GM18505 (cell line): ENCODE data around the gene ATP1A2.

Experiments used
- ATAC-seq: cut with Tn5 transposase; IDR thresholded peaks from one replicate; pipeline ENCODE4 v1.9.1; 2021; ENCODE audit not compliant: unreplicated experiment
- POLR2A ChIP-seq: IDR thresholded peaks from 4 replicates; pipeline ENCODE4 v1.6.1; 2011; ENCODE audit warnings: borderline replicate concordance; ENCODE audit not compliant: insufficient read depth, insufficient read length; ENCODE audit errors: extremely low read depth

Gene ATP1A2

GRCh38 chr1:160115545-160116282 lies at the start of gene ATP1A2:
Gene ATP1A2, plus strand, starts transcription at chr1:160115759. Its CDS starts 103 bp downstream, at chr1:160115862.
- TF ChIP-seq POLR2A: no peak
- no peak for ATAC-seq

GRCh38 chr1:160066829-160067745 lies 48.5 kb upstream of the ATP1A2 start:
- no peak for ATAC-seq
- TF ChIP-seq POLR2A: no peak

- ATAC-seq: no peak
- no peak for TF ChIP-seq POLR2A
Observed at GRCh38 chr1:160068225-160068624, 47.3 kb upstream of the ATP1A2 start.

- ATAC-seq: no peak
- no peak for TF ChIP-seq POLR2A
Observed at GRCh38 chr1:160069460-160070231, 45.9 kb upstream of the ATP1A2 start, which contains the start of gene KCNJ10. Gene KCNJ10, minus strand, starts transcription at chr1:160070160. Its CDS starts 27,628 bp downstream, at chr1:160042532.

GRCh38 chr1:160070243-160071163 lies 45.1 kb upstream of the ATP1A2 start:
- TF ChIP-seq POLR2A: no peak
- ATAC-seq: no peak

- ATAC-seq: no peak
- TF ChIP-seq POLR2A: no peak
Observed at GRCh38 chr1:160071289-160071688, 44.3 kb upstream of the ATP1A2 start.

GRCh38 chr1:160074865-160075264 lies 40.7 kb upstream of the ATP1A2 start:
- TF ChIP-seq POLR2A: no peak
- ATAC-seq: no peak

- TF ChIP-seq POLR2A: no peak
- no peak for ATAC-seq
Observed at GRCh38 chr1:160075836-160076235, 39.7 kb upstream of the ATP1A2 start.

GRCh38 chr1:160076295-160076694 lies 39.3 kb upstream of the ATP1A2 start:
- no peak for TF ChIP-seq POLR2A

GRCh38 chr1:160077486-160077885 lies 38.1 kb upstream of the ATP1A2 start:
- no peak for ATAC-seq
- no peak for TF ChIP-seq POLR2A

More at GRCh38 chr1:160076295-160076694, 39.3 kb upstream of the ATP1A2 start:
- ATAC-seq: no peak

- peak; percentile 71 for ATAC-seq
- no peak for TF ChIP-seq POLR2A
Observed at GRCh38 chr1:160078512-160079195, 36.9 kb upstream of the ATP1A2 start.
